Fibroblast of the aortic adventitia (primary cell): ENCODE data around the gene ESR1. TPM values are rescaled to one million over a fixed set of nuclear protein-coding genes. Genes with fewer than 3 reads are reported as not detected.

ENCODE experiments used
- DNase-seq: peaks from one replicate; pipeline ENCODE4 v3.0.0-alpha.2; 2010; ENCODE audit warnings: low read depth
- H3K4me3 ChIP-seq: 2 replicates; pipeline ENCODE4 v1.5.1; 2011; ENCODE audit warnings: low read depth, mild to moderate bottlenecking, control low read depth, low read length, moderate library complexity
- total RNA-seq: library from RNA; depleted of rRNA; stranded (reverse); fragments of >200 nt; gene quantifications from 2 replicates; pipeline ENCODE4 v1.2.3, GENCODE V29; 2012; ENCODE audit warnings: low replicate concordance
- TF ChIP-seq, protein P1 (sequence below): IDR thresholded peaks from 2 replicates; pipeline ENCODE4 v1.5.1; 2011; ENCODE audit warnings: mild to moderate bottlenecking, low read length, control low read depth, inconsistent platforms; ENCODE audit not compliant: insufficient read depth

ESR1 gene
- total RNA-seq, 1 donor, result 2.7 TPM

DNA sequence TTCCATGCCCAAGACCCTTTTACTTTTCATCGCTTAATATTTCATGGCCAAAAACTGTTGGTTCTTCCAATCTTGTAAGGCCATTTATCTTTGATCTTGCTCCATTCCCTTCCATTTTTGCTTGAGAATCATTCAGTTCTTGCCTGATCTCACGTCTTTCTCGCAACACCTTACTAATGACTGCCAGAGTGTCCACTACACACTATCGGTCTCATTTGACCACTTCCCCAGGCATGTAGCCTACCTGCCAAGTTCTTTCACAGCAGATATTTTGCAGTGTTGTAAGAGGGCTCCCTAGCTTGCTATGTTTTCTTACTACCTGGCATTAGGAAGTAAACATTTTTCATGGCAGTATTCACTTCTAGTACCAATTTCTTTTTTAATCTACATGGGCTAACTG lies 248.0 kb downstream of the ESR1 start:
- no peak overlapping the region for H3K4me3 ChIP-seq
- DNase-seq, result no peak
- TF ChIP-seq, protein P1, sequence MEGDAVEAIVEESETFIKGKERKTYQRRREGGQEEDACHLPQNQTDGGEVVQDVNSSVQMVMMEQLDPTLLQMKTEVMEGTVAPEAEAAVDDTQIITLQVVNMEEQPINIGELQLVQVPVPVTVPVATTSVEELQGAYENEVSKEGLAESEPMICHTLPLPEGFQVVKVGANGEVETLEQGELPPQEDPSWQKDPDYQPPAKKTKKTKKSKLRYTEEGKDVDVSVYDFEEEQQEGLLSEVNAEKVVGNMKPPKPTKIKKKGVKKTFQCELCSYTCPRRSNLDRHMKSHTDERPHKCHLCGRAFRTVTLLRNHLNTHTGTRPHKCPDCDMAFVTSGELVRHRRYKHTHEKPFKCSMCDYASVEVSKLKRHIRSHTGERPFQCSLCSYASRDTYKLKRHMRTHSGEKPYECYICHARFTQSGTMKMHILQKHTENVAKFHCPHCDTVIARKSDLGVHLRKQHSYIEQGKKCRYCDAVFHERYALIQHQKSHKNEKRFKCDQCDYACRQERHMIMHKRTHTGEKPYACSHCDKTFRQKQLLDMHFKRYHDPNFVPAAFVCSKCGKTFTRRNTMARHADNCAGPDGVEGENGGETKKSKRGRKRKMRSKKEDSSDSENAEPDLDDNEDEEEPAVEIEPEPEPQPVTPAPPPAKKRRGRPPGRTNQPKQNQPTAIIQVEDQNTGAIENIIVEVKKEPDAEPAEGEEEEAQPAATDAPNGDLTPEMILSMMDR, result no peak

DNA sequence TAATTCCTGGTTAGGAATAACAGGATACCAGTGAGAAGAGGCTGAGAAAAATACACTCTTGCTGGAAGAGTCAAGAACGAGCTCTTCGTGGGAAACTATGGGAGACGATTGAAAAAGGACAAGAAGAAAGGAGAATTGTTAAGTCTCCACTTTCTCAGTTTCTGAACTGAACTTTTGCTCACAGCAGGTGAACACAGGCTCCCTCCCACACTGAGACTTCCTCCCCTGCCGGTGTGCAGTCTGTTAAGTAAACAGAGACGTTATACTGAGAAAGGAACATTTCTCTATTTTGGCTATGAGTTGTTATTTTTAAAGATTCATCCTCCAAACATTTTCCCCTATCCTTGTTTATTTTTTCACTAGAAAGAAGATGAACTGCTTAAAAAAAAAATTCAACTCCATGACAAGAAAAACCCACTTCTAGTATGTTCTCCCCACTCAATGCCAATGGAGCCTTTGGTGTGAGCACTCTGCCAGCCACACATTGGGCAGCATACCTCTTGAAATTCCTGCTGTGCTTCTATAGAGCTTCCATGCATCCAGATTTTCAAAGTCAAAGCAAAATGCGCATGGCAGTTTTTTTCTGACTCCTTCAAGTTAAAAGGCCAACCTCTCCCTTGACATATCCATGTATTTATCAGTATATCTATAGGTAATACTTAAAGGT lies 250.5 kb downstream of the ESR1 start:
- DNase-seq, result no peak
- TF ChIP-seq, protein P1, result no peak
- no peak overlapping the region for H3K4me3 ChIP-seq

DNA sequence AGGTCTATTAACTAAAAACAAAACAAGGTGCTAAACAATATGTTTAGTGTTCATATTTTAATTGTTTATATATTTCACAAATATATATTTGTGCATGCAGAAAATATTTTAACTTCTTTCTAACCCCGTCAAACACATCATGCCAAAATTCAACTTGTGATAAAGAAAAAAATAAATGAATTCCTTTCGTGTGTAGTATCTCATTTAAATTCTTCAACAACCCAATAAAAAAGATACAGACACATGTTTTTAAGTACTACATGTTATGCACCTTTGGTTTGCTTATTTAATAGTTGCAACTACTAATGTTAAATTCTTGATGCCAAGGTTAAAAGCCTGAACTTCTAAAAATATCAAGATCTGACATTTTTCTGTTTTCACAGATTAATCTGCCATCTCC lies 252.4 kb downstream of the ESR1 start:
- DNase-seq, result no peak
- H3K4me3 ChIP-seq, result no peak overlapping the region
- TF ChIP-seq, protein P1, result no peak

DNA sequence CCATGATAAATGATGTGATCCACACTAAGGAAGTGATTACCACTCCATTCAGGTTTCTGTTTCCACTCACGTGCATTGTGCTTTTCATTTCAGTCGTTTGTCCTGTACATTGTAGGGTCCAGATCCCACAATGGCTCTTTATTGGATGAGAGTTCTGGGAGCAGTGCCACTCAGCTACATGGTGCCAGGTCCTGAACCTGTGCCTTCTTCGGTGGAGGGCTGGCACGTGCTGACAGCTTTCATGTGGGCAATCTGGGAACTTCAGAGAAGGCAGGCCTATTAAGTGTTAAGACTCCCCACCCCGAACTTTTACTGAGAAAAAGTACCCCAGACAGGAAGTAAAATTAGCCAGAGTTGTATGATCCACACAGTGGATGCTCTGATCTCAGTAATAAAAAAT lies 255.0 kb downstream of the ESR1 start:
- TF ChIP-seq, protein P1, result no peak
- H3K4me3 ChIP-seq, result no peak overlapping the region
- no peak for DNase-seq

DNA sequence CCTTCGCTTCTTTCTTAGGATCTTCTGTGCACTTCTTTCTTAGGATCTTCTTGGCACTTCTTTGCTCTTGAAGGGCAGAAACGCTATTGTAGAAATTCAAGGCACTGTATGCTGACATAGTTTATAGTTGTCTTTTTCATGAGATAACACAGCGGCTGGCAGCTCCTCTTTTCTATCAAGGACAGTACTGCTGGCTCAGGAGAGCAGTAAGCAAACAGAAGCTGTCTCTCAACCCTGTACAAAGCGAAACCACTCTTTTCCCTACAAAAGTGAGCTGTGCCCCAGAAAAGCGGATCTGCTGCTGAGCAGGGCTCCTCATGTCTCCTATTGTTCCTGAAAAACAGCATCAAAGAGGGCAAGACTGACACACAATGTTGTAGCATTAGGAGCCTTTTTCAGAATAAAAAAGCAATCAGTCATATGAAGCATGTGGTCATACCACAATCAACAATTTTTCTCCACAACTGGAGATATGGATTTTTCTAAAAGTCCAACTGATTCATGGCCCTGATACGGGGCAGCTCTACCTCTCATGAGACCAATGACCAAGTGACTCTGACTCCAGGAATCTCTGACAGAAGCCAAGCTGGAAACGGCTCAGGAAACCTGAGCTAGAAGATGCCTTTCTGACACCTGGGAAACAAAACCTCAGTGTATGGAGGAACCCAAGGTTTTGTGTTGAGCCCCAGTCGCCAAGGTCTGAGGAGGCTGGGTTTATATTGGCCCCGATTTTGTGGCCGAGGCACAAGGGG lies 255.9 kb downstream of the ESR1 start:
- no peak for DNase-seq
- TF ChIP-seq, protein P1, result no peak
- no peak overlapping the region for H3K4me3 ChIP-seq

DNA sequence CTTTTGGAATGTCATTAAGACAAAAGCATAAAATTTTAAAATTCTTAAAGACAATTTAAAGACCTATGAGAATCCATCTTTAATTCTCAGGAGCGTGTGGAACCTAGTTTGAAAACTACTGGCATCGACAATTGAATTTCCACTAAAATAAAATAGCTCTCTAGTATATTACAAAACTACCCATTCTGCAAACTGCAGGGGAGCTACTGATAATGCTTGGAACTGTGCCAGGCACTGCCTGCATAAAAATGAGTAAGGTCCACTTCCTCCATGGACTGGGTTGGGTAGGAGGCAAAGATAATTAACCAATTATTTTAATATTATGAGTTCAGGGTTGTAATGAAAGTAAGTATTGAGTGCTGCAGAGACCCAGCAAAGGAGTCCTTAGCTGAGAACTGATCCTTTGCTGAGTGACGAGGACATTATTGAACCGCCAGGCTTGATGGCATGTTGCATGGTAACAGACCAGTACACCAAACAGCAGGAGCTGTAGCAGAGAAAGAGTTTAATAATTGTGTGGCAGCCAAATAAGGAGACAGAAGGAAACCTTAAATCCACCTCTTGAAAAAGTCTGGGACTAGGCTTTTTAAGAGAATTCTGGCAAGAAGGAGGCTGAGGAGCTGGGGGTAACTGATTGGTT lies 261.3 kb downstream of the ESR1 start:
- TF ChIP-seq, protein P1, result no peak
- no peak overlapping the region for H3K4me3 ChIP-seq
- DNase-seq, result no peak
